Cardiac fibroblast (primary cell): Measurements from ENCODE around the gene JUNB.

Experiments used
- DNase-seq, 2 donors: peaks; one replicate each; pipeline versions ENCODE4 v3.0.0 to v3.0.0-alpha.2; 2010; ENCODE audit warnings: low read depth in 2 of 2
- H3K4me3 ChIP-seq, 2 donors: replicated peaks in 1 of 2; 1 replicate in 1 of 2; 2 replicates in 1 of 2; pipeline ENCODE4 v1.5.1; 2011; ENCODE audit warnings: low read depth in 2 of 2, low read length in 2 of 2, mild to moderate bottlenecking in 2 of 2, moderate library complexity in 1 of 2
- CTCF ChIP-seq: IDR thresholded peaks from one replicate; pipeline ENCODE4 v1.5.1; 2011; ENCODE audit warnings: low read depth, mild to moderate bottlenecking, low read length, inconsistent platforms

The JUNB gene

GRCh38 chr19:12833418-12833737, 42.1 kb downstream of the JUNB start:
- no peak for TF ChIP-seq CTCF
- no peak for DNase-seq
- H3K4me3 ChIP-seq, result no peak overlapping the region

DNA sequence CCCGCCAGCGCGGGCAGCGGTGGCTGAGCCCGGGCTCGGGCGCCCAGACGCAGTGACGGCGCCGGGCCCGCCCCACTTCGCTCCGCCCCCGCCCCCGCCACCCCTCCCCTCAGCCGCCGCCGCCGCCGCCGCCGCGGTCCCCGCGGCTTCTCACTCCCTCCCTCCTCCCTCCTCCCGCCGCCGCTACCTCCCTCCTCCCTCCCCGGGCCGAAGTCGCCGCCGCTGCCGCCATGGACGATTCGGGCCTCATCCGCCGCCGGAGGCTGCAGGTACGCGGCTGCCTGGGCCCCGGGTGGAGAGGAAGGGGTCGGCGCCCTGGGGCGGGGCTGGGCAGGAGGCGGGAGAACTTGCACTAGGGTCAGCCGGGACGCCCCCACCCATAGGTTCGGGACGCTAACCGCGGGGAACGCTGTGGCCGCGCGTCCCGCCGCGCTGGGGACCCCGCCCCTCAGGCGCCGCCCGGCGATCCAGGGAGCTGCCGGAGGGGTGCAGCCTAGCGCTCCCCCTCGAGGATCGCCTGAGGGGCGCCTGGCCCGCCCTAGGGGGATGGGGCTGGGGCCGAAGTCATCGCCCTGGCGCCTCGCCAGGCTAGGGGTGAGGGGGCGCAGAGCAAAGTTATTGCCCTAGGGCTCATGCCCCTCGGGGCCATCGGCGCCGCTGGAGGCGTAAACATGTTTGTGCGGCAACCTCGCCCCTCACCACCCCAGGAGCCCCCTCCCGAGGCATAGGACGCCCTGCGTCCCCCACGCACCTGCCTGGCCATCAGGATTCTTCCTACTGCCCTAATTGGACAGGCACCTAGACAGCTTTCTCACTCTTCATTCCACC, 42.7 kb downstream of the JUNB start:
- peak overlapping the region; percentile 35 to 38 for H3K4me3 ChIP-seq
- DNase-seq, result peak in 1 of 2 donors; percentile 8
- no peak for TF ChIP-seq CTCF

GRCh38 chr19:12834566-12834943, 43.3 kb downstream of the JUNB start, which contains the start of gene RTBDN:
TSS of gene RTBDN (minus strand) at chr19:12834579. CDS start at chr19:12829979, 4,600 bp downstream.
- peak within 1 kb of the TSS; percentile 35 to 38 for H3K4me3 ChIP-seq
- TF ChIP-seq CTCF, result no peak
- no peak for DNase-seq

DNA sequence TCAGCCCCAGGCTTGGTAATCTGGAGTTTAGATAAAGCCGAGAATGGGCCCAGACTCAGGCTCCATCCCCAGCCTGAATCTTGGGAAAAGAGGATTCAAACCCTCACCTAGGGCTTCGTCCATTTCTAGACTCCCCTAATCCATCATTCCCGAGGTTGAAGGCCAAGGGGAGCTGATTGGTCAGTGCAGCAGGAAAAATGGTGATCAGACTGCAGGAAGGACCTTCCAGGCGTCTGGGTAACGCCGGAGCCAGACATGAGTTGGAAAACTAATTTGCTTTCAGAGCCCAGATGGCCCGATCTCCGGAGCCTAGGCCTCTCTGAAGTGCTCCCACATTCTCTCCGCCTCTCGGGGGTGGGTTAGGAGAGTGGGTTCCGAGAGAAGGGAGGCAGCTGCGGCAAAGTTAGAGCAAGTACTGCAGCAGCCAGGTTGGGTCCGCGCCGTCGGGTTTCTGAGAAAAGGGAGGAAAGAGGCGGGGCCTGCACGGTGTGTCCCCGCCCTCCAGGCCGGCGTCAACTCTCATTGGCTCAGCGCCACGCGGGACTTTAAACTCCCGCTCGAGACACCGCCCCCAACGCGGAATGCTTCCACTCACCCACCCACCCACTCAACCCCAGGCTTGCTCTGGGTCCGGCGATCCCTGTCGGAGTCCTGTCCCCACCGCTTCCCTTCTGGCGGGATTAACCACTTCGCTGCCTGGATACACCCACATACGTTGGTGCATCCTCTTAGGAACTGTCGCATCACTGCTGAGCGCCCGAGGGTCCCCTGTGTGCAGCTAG, 43.9 kb downstream of the JUNB start:
- H3K4me3 ChIP-seq, result no peak overlapping the region
- peak; percentile 15 to 24 for DNase-seq
- TF ChIP-seq CTCF, result no peak

DNA sequence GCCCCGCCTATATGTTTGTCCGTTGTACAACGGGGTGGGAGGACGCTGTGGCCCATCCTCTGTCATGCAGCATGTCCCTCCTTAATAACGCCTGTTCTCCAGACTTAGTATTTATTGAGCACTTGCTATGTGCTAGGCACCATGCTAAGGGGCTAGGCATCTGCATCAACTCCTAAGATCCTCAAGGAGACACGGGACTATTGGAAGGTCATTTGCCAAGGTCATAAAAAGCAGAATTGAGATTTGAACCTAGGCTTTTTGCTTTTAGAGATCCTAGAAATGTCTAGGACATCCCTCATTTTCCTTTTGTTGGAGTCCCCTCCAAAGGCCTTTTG, 45.2 kb downstream of the JUNB start:
- no peak overlapping the region for H3K4me3 ChIP-seq
- no peak for DNase-seq
- no peak for TF ChIP-seq CTCF

DNA sequence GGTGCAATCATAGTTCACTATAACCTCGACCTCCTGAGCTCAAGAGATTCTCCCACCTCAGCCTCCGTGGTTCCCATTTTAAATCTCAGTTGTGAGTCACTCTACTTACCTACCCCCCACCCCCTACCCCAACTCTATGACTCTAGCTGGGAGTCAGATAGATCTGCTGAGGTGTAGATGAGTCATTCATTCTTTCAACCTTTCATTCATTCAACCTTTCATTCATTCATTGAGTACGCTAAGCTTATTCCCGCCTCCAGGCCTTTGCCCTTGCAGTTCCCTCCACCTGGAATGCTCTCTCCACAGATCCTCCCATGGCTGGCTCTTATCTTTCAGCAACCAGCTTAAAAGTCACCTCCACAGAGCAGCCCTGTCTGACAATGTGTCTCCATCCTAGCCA, 45.9 kb downstream of the JUNB start:
- TF ChIP-seq CTCF, result no peak
- DNase-seq, result no peak
- H3K4me3 ChIP-seq, result no peak overlapping the region
